WERI-Rb-1 (cell line): Measurements from ENCODE around the gene ID1.
"Not testable (repeated sequence)": the region's sequence is repeated elsewhere in the genome, so short reads cannot be mapped to it uniquely, and the experiment has no call there.

Experiments
- DNase-seq: peaks from one replicate; pipeline ENCODE4 v3.0.0-alpha.2; 2020
- H3K27ac ChIP-seq: fragments of 250-450 bp; sonication (Bioruptor Pico); 2 replicates; pipeline ENCODE4 v1.5.1; 2020; ENCODE audit warnings: mild to moderate bottlenecking, moderate library complexity
- H3K27me3 ChIP-seq: fragments of 250-450 bp; sonication (Bioruptor Pico); 2 replicates; pipeline ENCODE4 v1.5.1; 2021; ENCODE audit warnings: mild to moderate bottlenecking, low read depth, moderate library complexity; ENCODE audit not compliant: insufficient read depth, severe bottlenecking
- H3K36me3 ChIP-seq: fragments of 250-450 bp; sonication (Bioruptor Pico); 2 replicates; pipeline ENCODE4 v1.5.1; 2020; ENCODE audit warnings: mild to moderate bottlenecking, moderate library complexity
- H3K4me3 ChIP-seq: 2 replicates; pipeline ENCODE4 v1.5.1; 2011; ENCODE audit warnings: low read depth, mild to moderate bottlenecking, control low read depth, low read length
- H3K9me3 ChIP-seq: fragments of 250-450 bp; sonication (Bioruptor Pico); 2 replicates; pipeline ENCODE4 v1.5.1; 2021; ENCODE audit warnings: mild to moderate bottlenecking, moderate library complexity; ENCODE audit not compliant: severe bottlenecking
- CTCF ChIP-seq: IDR thresholded peaks from 2 replicates; pipeline ENCODE4 v1.5.1; 2011; ENCODE audit warnings: low read depth, mild to moderate bottlenecking, control low read depth, inconsistent platforms, low read length

ID1 gene

GRCh38 chr20:31578448-31579138 is 26.5 kb upstream of the ID1 start:
- peaks cover 2% of the 10 kb centered on the region for H3K9me3 ChIP-seq
- TF ChIP-seq CTCF, result no peak
- no peaks in the 10 kb centered on the region for H3K36me3 ChIP-seq
- no peak for DNase-seq
- H3K4me3 ChIP-seq, result no peak overlapping the region
- H3K27ac ChIP-seq, result no peak overlapping the region
- no peaks in the 10 kb centered on the region for H3K27me3 ChIP-seq

GRCh38 chr20:31579245-31579644 is 25.8 kb upstream of the ID1 start:
- Histone ChIP-seq H3K27me3 (no peaks in the 10 kb centered on the region), H3K9me3 (peaks cover 2% of the 10 kb centered on the region), H3K27ac (no peak overlapping the region), H3K36me3 (no peaks in the 10 kb centered on the region), H3K4me3 (no peak overlapping the region)
- no peak for DNase-seq
- TF ChIP-seq CTCF, result no peak

- not testable (repeated sequence) for H3K27ac ChIP-seq, H3K9me3 ChIP-seq, H3K27me3 ChIP-seq, DNase-seq, H3K36me3 ChIP-seq, H3K4me3 ChIP-seq
These were observed 25.0 kb upstream of the ID1 start for GRCh38 chr20:31579941-31580651.

- Histone ChIP-seq H3K27me3 (no peaks in the 10 kb centered on the region), H3K4me3 (no peak overlapping the region), H3K27ac (no peak overlapping the region), H3K36me3 (no peaks in the 10 kb centered on the region), H3K9me3 (peaks cover 2% of the 10 kb centered on the region)
- TF ChIP-seq CTCF, result no peak
- DNase-seq, result no peak
These were observed 24.4 kb upstream of the ID1 start for GRCh38 chr20:31580706-31581105.

- DNase-seq, result no peak
- TF ChIP-seq CTCF, result no peak
- Histone ChIP-seq H3K27ac (no peak overlapping the region), H3K36me3 (no peaks in the 10 kb centered on the region), H3K4me3 (no peak overlapping the region), H3K9me3 (peaks cover 2% of the 10 kb centered on the region), H3K27me3 (no peaks in the 10 kb centered on the region)
These were observed 23.7 kb upstream of the ID1 start for GRCh38 chr20:31581391-31581790.

GRCh38 chr20:31587545-31588389 is 17.3 kb upstream of the ID1 start:
- TF ChIP-seq CTCF, result no peak
- H3K4me3 ChIP-seq, result no peak overlapping the region
- H3K27ac ChIP-seq, result no peak overlapping the region
- no peaks in the 10 kb centered on the region for H3K27me3 ChIP-seq
- DNase-seq, result no peak
- H3K36me3 ChIP-seq, result no peaks in the 10 kb centered on the region
- no peaks in the 10 kb centered on the region for H3K9me3 ChIP-seq
